Femur (tissue), 1 donor: Measurements from ENCODE around the gene KLHL29.
A peak's percentile ranks its signal among the peaks of the same experiment; 100 is the strongest.
"Not testable (repeated sequence)": the region's sequence is repeated elsewhere in the genome, so short reads cannot be mapped to it uniquely, and the experiment has no call there.

Source experiments
- DNase-seq: peaks from one replicate; pipeline ENCODE4 v3.0.0-alpha.2; 2017

KLHL29 gene

GRCh38 chr2:23384551-23385343 is at the start of gene KLHL29:
KLHL29 (plus strand) TSS chr2:23385179; CDS start chr2:23562197, 177,018 bp downstream.
- DNase-seq, result peak; percentile 87

- no peak for DNase-seq
These were observed 49.4 kb upstream of the KLHL29 start for GRCh38 chr2:23335550-23335949.

- no peak for DNase-seq
These were observed 42.9 kb upstream of the KLHL29 start for GRCh38 chr2:23342075-23342474.

GRCh38 chr2:23346029-23346428 is 39.0 kb upstream of the KLHL29 start:
- DNase-seq, result no peak

- no peak for DNase-seq
These were observed 38.2 kb upstream of the KLHL29 start for GRCh38 chr2:23346781-23347180.

- no peak for DNase-seq
These were observed 37.4 kb upstream of the KLHL29 start for GRCh38 chr2:23347471-23348092.

GRCh38 chr2:23348093-23348481 is 36.9 kb upstream of the KLHL29 start:
- not testable (repeated sequence) for DNase-seq

GRCh38 chr2:23349508-23349907 is 35.5 kb upstream of the KLHL29 start:
- DNase-seq, result no peak

- no peak for DNase-seq
These were observed 34.8 kb upstream of the KLHL29 start for GRCh38 chr2:23350041-23350791.

- DNase-seq, result no peak
These were observed 34.1 kb upstream of the KLHL29 start for GRCh38 chr2:23350792-23351355.

GRCh38 chr2:23351388-23352141 is 33.4 kb upstream of the KLHL29 start:
- DNase-seq, result peak; percentile 92

GRCh38 chr2:23354554-23354953 is 30.4 kb upstream of the KLHL29 start:
- DNase-seq, result no peak

GRCh38 chr2:23355001-23355400 is 30.0 kb upstream of the KLHL29 start:
- no peak for DNase-seq

- DNase-seq, result no peak
These were observed 28.3 kb upstream of the KLHL29 start for GRCh38 chr2:23356711-23357110.

GRCh38 chr2:23359631-23360567 is 25.1 kb upstream of the KLHL29 start:
- no peak for DNase-seq

GRCh38 chr2:23360571-23361125 is 24.3 kb upstream of the KLHL29 start:
- no peak for DNase-seq

GRCh38 chr2:23361152-23361551 is 23.8 kb upstream of the KLHL29 start:
- no peak for DNase-seq

- DNase-seq, result no peak
These were observed 21.7 kb upstream of the KLHL29 start for GRCh38 chr2:23363268-23363667.

GRCh38 chr2:23363831-23364230 is 21.1 kb upstream of the KLHL29 start:
- DNase-seq, result no peak

- no peak for DNase-seq
These were observed 18.3 kb upstream of the KLHL29 start for GRCh38 chr2:23366720-23367119.

GRCh38 chr2:23367760-23368159 is 17.2 kb upstream of the KLHL29 start:
- DNase-seq, result no peak
